Activated CD4-positive, alpha-beta memory T cell treated with anti-CD3 and anti-CD28 coated beads for 36 hours (primary cell): ENCODE measurements around the gene PRSS2. TPM values are rescaled to one million over a fixed set of nuclear protein-coding genes. Genes with fewer than 3 reads are reported as not detected.

Experiments used
- CTCF ChIA-PET: fragments of 350-600 bp; sonication (Branson Sonifier 250); formaldehyde crosslinking; loops from one replicate; lab custom pipeline; 2021; ENCODE audit warnings: antibody characterized with exemption, inconsistent platforms; lab: Charles Lee
- POLR2A ChIA-PET: fragments of 350-600 bp; sonication (Branson Sonifier 250); formaldehyde crosslinking; loops from one replicate; lab custom pipeline; 2021; ENCODE audit warnings: antibody characterized with exemption; lab: Charles Lee
- DNase-seq: peaks from one replicate; pipeline ENCODE4 v3.0.0-alpha.2; 2020
- H3K27ac Mint-ChIP-seq: one replicate; pipeline ENCODE4 v1.8.0; 2021; ENCODE audit warnings: mixed read lengths
- H3K27me3 Mint-ChIP-seq: one replicate; pipeline ENCODE4 v1.8.0; 2021; ENCODE audit warnings: mixed read lengths
- H3K36me3 Mint-ChIP-seq: one replicate; pipeline ENCODE4 v1.8.0; 2021; ENCODE audit warnings: mixed read lengths
- H3K4me1 Mint-ChIP-seq: one replicate; pipeline ENCODE4 v1.8.0; 2021; ENCODE audit warnings: low read depth, mixed read lengths
- H3K4me3 Mint-ChIP-seq: one replicate; pipeline ENCODE4 v1.8.0; 2021; ENCODE audit warnings: mild to moderate bottlenecking, mixed read lengths
- H3K9me3 Mint-ChIP-seq: one replicate; pipeline ENCODE4 v1.8.0; 2021; ENCODE audit warnings: mixed read lengths
- intact Hi-C: fragments of 100-400 bp; cut with micrococcal nuclease; formaldehyde crosslinking; loops from one replicate; pipeline ENCODE4 v1.15.1; 2023
- total RNA-seq, 2 experiments: library from RNA; stranded (reverse); gene quantifications; one replicate each; pipeline ENCODE4 v1.2.3, GENCODE V29; 2021

PRSS2 gene
- total RNA-seq, 2 experiments from 2014 or later = not detected

DNA sequence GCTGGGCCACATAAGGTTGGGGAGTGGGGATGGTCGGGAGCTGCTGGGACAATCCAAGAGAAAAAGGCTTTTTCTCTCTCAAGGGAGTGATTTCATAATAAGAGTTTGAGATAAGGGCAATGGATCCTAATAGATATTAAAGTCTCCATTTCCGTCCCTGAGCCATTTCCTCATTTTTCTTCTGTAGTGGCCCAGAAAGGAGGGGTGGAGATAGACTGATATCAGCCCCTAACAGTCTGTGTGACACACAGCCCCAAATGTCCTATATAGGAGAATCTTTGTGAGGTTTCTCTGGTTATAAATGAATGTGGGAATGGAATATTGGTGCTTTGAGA, 35.2 kb downstream of the PRSS2 start:
- Mint-ChIP-seq H3K4me3 (peak overlapping the region; percentile 14), H3K36me3 (peaks cover 33% of the 10 kb centered on the region), H3K27me3 (no peaks in the 10 kb centered on the region), H3K9me3 (no peaks in the 10 kb centered on the region), H3K27ac (peak overlapping the region; percentile 100), H3K4me1 (peaks cover 97% of the 10 kb centered on the region)
- CTCF ChIA-PET = interaction anchor here (0.5 to 11.6 kb wide), 3 partner anchors 14 to 435 kb away, joined by 3 to 390 read pairs (median 3); no protein-coding TSS in a partner anchor
- no peak for DNase-seq
- POLR2A ChIA-PET = interaction anchor here (0.5 to 10.8 kb wide), 3 partner anchors 13 to 483 kb away, joined by 4 to 517 read pairs (median 29); no protein-coding TSS in a partner anchor
- intact Hi-C loops = loop anchor here (1.0 to 10.0 kb wide), 6 partner anchors 223 to 1251 kb away; partner anchors contain the start of genes AGK, TAS2R38 and ZYX

DNA sequence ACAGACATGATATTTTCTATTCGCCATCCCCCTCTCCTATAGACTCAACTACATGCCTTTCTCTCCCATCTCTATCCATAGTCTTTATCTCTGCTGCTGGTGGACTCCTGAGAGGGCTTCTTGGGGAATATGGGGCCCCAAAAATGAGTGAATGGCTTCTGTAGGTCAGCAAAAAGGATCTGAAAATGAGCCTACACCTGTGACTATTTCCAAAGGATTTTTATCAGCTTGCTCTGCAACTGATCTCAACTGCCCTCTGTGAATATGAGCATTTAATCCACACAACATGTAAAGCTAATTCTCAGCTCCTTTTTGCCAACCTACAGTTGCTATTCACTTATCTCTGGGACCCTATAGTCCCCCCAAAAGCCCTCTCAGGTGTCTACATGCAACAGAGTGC, 36.2 kb downstream of the PRSS2 start:
- H3K27ac Mint-ChIP-seq = peak overlapping the region; percentile 100
- intact Hi-C loops = loop anchor here (1.0 to 10.0 kb wide), 6 partner anchors 224 to 1252 kb away; partner anchors contain the start of genes AGK, TAS2R38 and ZYX
- H3K36me3 Mint-ChIP-seq = peaks cover 23% of the 10 kb centered on the region
- H3K27me3 Mint-ChIP-seq = no peaks in the 10 kb centered on the region
- H3K4me1 Mint-ChIP-seq = peaks cover 97% of the 10 kb centered on the region
- DNase-seq = no peak
- ChIA-PET CTCF (interaction anchor here (1.6 to 11.6 kb wide), 5 partner anchors 15 to 309 kb away, joined by 4 to 390 read pairs (median 45); no protein-coding TSS in a partner anchor), POLR2A (interaction anchor here (1.8 to 10.8 kb wide), 5 partner anchors 14 to 494 kb away, joined by 4 to 517 read pairs (median 26); no protein-coding TSS in a partner anchor)
- H3K4me3 Mint-ChIP-seq = peak overlapping the region; percentile 14
- H3K9me3 Mint-ChIP-seq = no peaks in the 10 kb centered on the region

DNA sequence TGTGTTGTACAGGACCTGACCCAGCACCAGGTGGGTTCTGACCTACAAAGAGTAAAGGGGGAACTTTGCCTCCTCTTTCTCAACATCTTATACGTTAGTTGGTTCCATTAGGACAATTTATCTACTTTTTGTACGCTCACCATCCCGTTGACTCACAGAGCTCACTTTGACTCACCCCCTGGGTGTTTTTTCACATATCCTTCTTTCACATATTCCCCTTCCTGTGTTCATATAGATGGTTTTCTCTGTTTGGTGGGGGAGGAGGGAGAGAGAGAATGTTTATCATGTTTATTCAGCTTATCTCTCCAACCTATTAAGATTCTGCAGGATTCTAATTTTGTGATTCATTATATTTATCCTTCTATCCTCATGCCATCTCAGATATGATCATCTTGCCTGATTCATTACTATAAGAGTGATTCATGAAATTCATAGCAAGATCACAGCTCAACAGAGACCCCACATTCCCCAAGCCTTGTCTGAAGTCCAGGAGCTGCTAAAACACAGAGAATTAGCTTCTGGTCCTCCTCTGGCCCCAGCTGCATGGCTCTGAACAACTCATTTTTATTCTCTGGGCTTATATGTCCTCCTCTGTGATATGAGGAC, 37.2 kb downstream of the PRSS2 start:
- Mint-ChIP-seq H3K36me3 (peaks cover 13% of the 10 kb centered on the region), H3K27me3 (no peaks in the 10 kb centered on the region), H3K9me3 (no peaks in the 10 kb centered on the region), H3K4me1 (peaks cover 97% of the 10 kb centered on the region), H3K27ac (peak overlapping the region; percentile 100), H3K4me3 (peak overlapping the region; percentile 56)
- intact Hi-C loops = loop anchor here (1.0 to 10.0 kb wide), 10 partner anchors 8 to 1253 kb away; partner anchors contain the start of genes AGK, TAS2R38 and ZYX
- CTCF ChIA-PET = interaction anchor here (0.8 to 11.6 kb wide), 16 partner anchors 16 to 572 kb away, joined by 3 to 390 read pairs (median 4); no protein-coding TSS in a partner anchor
- POLR2A ChIA-PET = interaction anchor here (0.6 to 10.8 kb wide), 17 partner anchors 15 to 495 kb away, joined by 3 to 517 read pairs (median 4); partner anchors contain the start of gene CASP2
- peak; percentile 72 for DNase-seq

DNA sequence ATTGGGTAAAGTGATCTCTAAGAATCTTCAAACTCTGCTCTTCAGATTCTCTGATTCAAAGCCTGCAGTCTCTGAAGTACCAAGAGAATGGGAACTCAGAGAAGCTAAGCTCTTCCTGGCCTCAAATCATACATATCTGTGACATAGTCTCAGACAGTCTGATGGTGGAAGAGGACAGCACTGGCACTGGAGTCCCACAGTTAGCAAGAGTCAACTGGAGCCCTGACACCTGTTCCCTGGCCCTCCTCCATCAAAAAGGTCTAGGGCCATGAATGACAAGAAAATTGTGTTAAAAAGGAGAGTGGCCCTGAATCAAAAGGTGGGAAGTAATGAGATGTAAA, 37.7 kb downstream of the PRSS2 start:
- H3K4me1 Mint-ChIP-seq = peaks cover 97% of the 10 kb centered on the region
- POLR2A ChIA-PET = interaction anchor here (0.6 to 10.8 kb wide), 18 partner anchors 10 to 496 kb away, joined by 3 to 517 read pairs (median 4); partner anchors contain the start of gene CASP2
- H3K9me3 Mint-ChIP-seq = no peaks in the 10 kb centered on the region
- peak overlapping the region; percentile 56 for H3K4me3 Mint-ChIP-seq
- intact Hi-C loops = loop anchor here (1.0 to 10.0 kb wide), 10 partner anchors 8 to 1254 kb away; partner anchors contain the start of genes AGK, TAS2R38 and ZYX
- H3K27me3 Mint-ChIP-seq = no peaks in the 10 kb centered on the region
- H3K36me3 Mint-ChIP-seq = peaks cover 9% of the 10 kb centered on the region
- peak overlapping the region; percentile 100 for H3K27ac Mint-ChIP-seq
- DNase-seq = no peak
- CTCF ChIA-PET = interaction anchor here (0.8 to 11.6 kb wide), 16 partner anchors 17 to 572 kb away, joined by 3 to 390 read pairs (median 4); no protein-coding TSS in a partner anchor

- peak overlapping the region; percentile 56 for H3K4me3 Mint-ChIP-seq
- ChIA-PET POLR2A (interaction anchor here (0.6 to 10.8 kb wide), 16 partner anchors 9 to 496 kb away, joined by 3 to 517 read pairs (median 4); partner anchors contain the start of gene CASP2), CTCF (interaction anchor here (0.6 to 11.6 kb wide), 18 partner anchors 17 to 571 kb away, joined by 3 to 390 read pairs (median 4); no protein-coding TSS in a partner anchor)
- H3K9me3 Mint-ChIP-seq = no peaks in the 10 kb centered on the region
- H3K4me1 Mint-ChIP-seq = peaks cover 95% of the 10 kb centered on the region
- H3K27ac Mint-ChIP-seq = peak overlapping the region; percentile 100
- peak; percentile 98 for DNase-seq
- intact Hi-C loops = loop anchor here (1.0 to 10.0 kb wide), 17 partner anchors 9 to 1254 kb away; partner anchors contain the start of genes AGK, CASP2, TAS2R38 and ZYX
- H3K27me3 Mint-ChIP-seq = no peaks in the 10 kb centered on the region
- peaks cover 7% of the 10 kb centered on the region for H3K36me3 Mint-ChIP-seq
These were observed 38.2 kb downstream of the PRSS2 start for GRCh38 chr7:142808802-142809583.

DNA sequence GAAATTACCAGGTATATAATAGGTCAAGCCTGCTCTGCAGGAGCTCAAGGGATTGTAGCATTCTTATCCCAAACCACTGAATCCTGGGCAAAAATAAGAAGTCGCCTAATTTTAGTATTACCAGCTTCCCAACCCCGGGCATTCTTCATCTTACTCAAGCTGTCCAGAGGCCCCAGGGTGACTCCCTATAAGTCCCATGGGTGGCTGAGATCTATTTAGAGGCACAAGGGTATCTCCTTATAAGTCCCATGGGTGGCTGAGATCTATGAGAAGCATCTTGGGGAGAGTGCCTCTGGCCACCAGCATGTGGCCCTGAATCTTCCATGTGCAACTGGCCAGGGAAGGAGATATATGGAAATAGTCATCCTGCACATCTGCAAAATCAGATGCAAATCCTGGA, 38.9 kb downstream of the PRSS2 start:
- Mint-ChIP-seq H3K27ac (peak overlapping the region; percentile 100), H3K4me3 (peak overlapping the region; percentile 56), H3K4me1 (peaks cover 92% of the 10 kb centered on the region), H3K36me3 (peaks cover 5% of the 10 kb centered on the region), H3K27me3 (no peaks in the 10 kb centered on the region), H3K9me3 (no peaks in the 10 kb centered on the region)
- POLR2A ChIA-PET = interaction anchor here (1.6 to 10.8 kb wide), 4 partner anchors 9 to 274 kb away, joined by 3 to 517 read pairs (median 28); no protein-coding TSS in a partner anchor
- intact Hi-C loops = loop anchor here (1.0 to 10.0 kb wide), 18 partner anchors 15 to 1255 kb away; partner anchors contain the start of genes AGK, CASP2, TAS2R38 and ZYX
- DNase-seq = peak; percentile 26
- CTCF ChIA-PET = interaction anchor here (0.6 to 11.6 kb wide), 22 partner anchors 11 to 522 kb away, joined by 3 to 390 read pairs (median 6); no protein-coding TSS in a partner anchor

GRCh38 chr7:142811154-142811737, 40.5 kb downstream of the PRSS2 start:
- Mint-ChIP-seq H3K9me3 (no peaks in the 10 kb centered on the region), H3K36me3 (no peaks in the 10 kb centered on the region), H3K27me3 (no peaks in the 10 kb centered on the region), H3K4me3 (peak overlapping the region; percentile 62), H3K4me1 (peaks cover 76% of the 10 kb centered on the region), H3K27ac (peak overlapping the region; percentile 100)
- intact Hi-C loops = loop anchor here (1.0 to 2.0 kb wide), 7 partner anchors 43 to 507 kb away; no protein-coding TSS in a partner anchor
- peak; percentile 29 for DNase-seq
- POLR2A ChIA-PET = interaction anchor here (0.6 to 10.8 kb wide), 9 partner anchors 18 to 507 kb away, joined by 3 to 517 read pairs (median 4); no protein-coding TSS in a partner anchor
- CTCF ChIA-PET = interaction anchor here (0.6 to 11.6 kb wide), 58 partner anchors 10 to 514 kb away, joined by 3 to 390 read pairs (median 5); no protein-coding TSS in a partner anchor

GRCh38 chr7:142812437-142813215, 41.9 kb downstream of the PRSS2 start:
- H3K4me3 Mint-ChIP-seq = peak overlapping the region; percentile 54
- ChIA-PET POLR2A (interaction anchor here (1.9 to 10.8 kb wide), 3 partner anchors 20 to 278 kb away, joined by 5 to 517 read pairs (median 6); no protein-coding TSS in a partner anchor), CTCF (interaction anchor here (0.9 to 11.6 kb wide), 18 partner anchors 15 to 494 kb away, joined by 3 to 390 read pairs (median 4); no protein-coding TSS in a partner anchor)
- H3K4me1 Mint-ChIP-seq = peaks cover 65% of the 10 kb centered on the region
- peak overlapping the region; percentile 46 for H3K27ac Mint-ChIP-seq
- no peaks in the 10 kb centered on the region for H3K9me3 Mint-ChIP-seq
- no peaks in the 10 kb centered on the region for H3K36me3 Mint-ChIP-seq
- no peak for DNase-seq
- H3K27me3 Mint-ChIP-seq = no peaks in the 10 kb centered on the region
- intact Hi-C loops = no loop called here

GRCh38 chr7:142813226-142813625, 42.5 kb downstream of the PRSS2 start:
- H3K4me3 Mint-ChIP-seq = peak overlapping the region; percentile 54
- DNase-seq = peak; percentile 19

DNA sequence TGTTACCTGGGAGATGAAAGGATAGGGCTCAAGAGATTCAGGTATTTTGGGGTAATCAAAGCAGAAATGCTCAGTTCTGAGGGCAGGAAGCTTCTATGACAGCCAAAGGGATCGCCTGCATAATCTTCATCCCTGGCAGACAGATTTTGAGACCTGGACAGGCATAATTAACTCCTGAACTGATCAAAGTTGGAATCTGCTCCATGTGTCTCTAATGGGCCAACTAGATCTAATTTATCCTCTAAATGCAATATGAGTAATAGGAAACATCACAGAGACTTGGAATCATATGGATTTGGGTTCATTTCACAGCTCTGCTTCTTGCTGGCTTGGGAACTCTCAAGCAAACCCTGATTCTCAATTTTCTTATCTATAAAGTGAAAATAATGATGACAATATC, 42.9 kb downstream of the PRSS2 start:
- POLR2A ChIA-PET = interaction anchor here (0.6 to 10.8 kb wide), 3 partner anchors 21 to 279 kb away, joined by 3 to 517 read pairs (median 5); no protein-coding TSS in a partner anchor
- H3K27me3 Mint-ChIP-seq = no peaks in the 10 kb centered on the region
- peaks cover 61% of the 10 kb centered on the region for H3K4me1 Mint-ChIP-seq
- H3K4me3 Mint-ChIP-seq = no peak overlapping the region
- H3K36me3 Mint-ChIP-seq = no peaks in the 10 kb centered on the region
- no peaks in the 10 kb centered on the region for H3K9me3 Mint-ChIP-seq
- no peak overlapping the region for H3K27ac Mint-ChIP-seq
- CTCF ChIA-PET = interaction anchor here (0.9 to 11.6 kb wide), 19 partner anchors 22 to 495 kb away, joined by 3 to 390 read pairs (median 4); no protein-coding TSS in a partner anchor
- DNase-seq = no peak
- intact Hi-C loops = no loop called here

More at GRCh38 chr7:142813226-142813625, 42.5 kb downstream of the PRSS2 start:
- Mint-ChIP-seq H3K27ac (peak overlapping the region; percentile 46), H3K4me1 (peaks cover 63% of the 10 kb centered on the region), H3K27me3 (no peaks in the 10 kb centered on the region), H3K9me3 (no peaks in the 10 kb centered on the region), H3K36me3 (no peaks in the 10 kb centered on the region)
- intact Hi-C loops = no loop called here
- CTCF ChIA-PET = interaction anchor here (0.9 to 11.6 kb wide), 19 partner anchors 15 to 494 kb away, joined by 3 to 390 read pairs (median 4); no protein-coding TSS in a partner anchor
- POLR2A ChIA-PET = interaction anchor here (1.9 to 10.8 kb wide), 2 partner anchors 20 to 278 kb away, joined by 5 to 517 read pairs; no protein-coding TSS in a partner anchor
